Measurements from ENCODE around the gene CFI. TPM values are rescaled to one million over a fixed set of nuclear protein-coding genes. Genes with fewer than 3 reads are reported as not detected.

Gene CFI
- total RNA-seq, 1 donor = 17.3 TPM

DNA sequence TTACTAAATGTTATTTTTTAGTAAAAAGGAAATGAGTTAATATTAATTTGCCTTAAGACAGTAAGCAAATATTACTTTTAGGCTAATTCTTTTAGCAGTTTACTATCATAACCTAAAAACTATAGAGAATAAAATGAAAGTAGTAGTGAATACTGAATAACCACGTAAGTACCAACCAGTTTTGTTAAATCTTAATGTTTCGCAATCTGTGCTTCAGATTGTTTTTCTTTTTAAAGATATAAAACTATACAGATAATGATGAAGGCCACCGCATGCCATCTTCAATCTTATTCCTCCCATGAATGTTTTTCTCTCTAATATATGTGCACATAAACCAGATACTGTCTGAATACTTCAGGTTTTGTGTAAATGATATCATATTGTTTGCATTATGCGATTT, 32.0 kb upstream of the CFI start:
- H3K4me3 ChIP-seq (ENCODE audit: low read depth, low read length) = no peak overlapping the region
- TF ChIP-seq, protein P1, sequence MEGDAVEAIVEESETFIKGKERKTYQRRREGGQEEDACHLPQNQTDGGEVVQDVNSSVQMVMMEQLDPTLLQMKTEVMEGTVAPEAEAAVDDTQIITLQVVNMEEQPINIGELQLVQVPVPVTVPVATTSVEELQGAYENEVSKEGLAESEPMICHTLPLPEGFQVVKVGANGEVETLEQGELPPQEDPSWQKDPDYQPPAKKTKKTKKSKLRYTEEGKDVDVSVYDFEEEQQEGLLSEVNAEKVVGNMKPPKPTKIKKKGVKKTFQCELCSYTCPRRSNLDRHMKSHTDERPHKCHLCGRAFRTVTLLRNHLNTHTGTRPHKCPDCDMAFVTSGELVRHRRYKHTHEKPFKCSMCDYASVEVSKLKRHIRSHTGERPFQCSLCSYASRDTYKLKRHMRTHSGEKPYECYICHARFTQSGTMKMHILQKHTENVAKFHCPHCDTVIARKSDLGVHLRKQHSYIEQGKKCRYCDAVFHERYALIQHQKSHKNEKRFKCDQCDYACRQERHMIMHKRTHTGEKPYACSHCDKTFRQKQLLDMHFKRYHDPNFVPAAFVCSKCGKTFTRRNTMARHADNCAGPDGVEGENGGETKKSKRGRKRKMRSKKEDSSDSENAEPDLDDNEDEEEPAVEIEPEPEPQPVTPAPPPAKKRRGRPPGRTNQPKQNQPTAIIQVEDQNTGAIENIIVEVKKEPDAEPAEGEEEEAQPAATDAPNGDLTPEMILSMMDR (IDR thresholded peaks at IDR 0.05; ENCODE audit: insufficient read depth, low read depth, low read length) = no peak
- DNase-seq (ENCODE audit: low read depth) = no peak

DNA sequence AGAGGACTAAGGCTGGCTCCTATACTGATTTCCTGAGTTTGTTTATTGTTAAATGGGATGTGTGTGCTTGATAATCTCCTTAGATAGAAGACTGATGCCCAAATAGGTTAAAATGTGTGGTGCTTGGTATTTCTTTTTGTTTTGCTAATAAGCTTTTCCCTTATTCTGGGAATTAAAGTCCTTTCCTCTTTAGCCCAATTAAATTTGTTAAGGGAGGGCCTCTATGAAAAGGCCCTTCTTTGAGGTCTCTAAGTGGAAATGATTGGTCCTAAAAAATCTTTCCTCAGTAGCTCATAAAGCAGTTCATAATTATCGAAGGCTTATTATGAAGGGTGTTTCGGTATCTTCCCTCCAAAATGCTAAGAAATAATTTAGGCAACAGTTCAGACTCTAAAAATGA, 25.9 kb upstream of the CFI start, which contains the start of gene RRH:
Gene RRH (plus strand): TSS at position 301 of the 400 bp plus-strand sequence. CDS start 56 bp downstream, at position 357.
- no peak for DNase-seq (ENCODE audit: low read depth)
- TF ChIP-seq, protein P1 (IDR thresholded peaks at IDR 0.05; ENCODE audit: insufficient read depth, low read depth, low read length) = no peak
- no peak within 1 kb of the TSS for H3K4me3 ChIP-seq (ENCODE audit: low read depth, low read length)

DNA sequence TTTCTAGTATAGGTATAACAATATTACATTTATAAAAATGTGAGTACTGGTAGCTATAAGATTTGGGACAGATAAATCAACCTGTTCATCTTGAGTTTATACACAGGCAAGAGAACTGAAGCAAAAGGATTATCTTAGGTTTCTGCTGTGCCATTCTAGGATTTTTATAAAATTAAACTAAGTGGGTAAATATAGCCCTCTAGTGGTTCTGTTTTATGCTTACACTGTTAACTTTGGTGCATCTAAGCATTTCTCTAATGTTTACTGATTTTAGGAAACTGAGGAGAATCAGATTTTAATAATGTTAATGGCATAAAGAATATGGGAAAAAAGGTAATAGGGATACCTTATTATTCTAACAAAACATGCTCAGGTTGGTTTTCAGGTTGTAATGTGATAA, 24.9 kb upstream of the CFI start:
- H3K4me3 ChIP-seq (ENCODE audit: low read depth, low read length) = no peak overlapping the region
- peak; percentile 34 for DNase-seq (ENCODE audit: low read depth)
- TF ChIP-seq, protein P1 (IDR thresholded peaks at IDR 0.05; ENCODE audit: insufficient read depth, low read depth, low read length) = peak; percentile 54

DNA sequence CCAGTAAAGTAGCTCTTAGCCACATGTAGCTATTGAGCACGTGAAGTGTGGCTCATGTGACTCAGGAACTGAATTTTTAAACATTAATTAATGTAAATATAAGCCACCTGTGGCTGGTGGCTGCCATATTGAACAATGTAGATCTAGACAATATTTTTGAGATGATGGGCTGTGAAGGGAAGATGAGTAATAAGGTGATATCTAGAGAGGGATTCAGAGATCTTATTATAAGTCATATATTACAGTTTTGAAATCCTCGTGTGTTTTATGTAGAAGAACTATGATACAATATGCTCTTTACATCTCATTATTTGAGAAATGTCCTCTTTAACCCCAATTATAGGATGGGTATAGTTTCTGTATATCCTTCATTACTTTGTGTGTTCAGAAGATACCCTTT, 19.4 kb upstream of the CFI start:
- no peak for DNase-seq (ENCODE audit: low read depth)
- TF ChIP-seq, protein P1 (IDR thresholded peaks at IDR 0.05; ENCODE audit: insufficient read depth, low read depth, low read length) = no peak
- no peak overlapping the region for H3K4me3 ChIP-seq (ENCODE audit: low read depth, low read length)

DNA sequence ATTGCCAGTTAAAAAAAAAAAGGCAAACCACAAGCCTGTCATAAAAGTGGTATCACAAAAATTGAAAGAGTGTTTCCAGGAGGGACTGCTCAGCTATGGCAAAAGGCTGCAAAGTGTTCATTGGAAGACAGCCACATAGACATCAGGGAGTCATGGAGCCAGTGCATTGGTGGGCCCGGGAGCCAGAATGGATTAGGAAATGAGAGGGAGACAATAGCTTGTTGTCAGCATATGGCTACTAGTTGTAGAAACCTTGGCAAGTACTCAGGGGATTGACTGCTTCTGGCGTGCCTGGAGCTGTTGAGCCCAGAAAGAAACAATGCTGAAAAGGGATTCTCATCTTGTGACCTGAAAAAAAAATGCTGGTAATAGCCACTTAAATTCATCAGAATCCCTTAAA, 18.8 kb upstream of the CFI start:
- H3K4me3 ChIP-seq (ENCODE audit: low read depth, low read length) = no peak overlapping the region
- DNase-seq (ENCODE audit: low read depth) = no peak
- TF ChIP-seq, protein P1 (IDR thresholded peaks at IDR 0.05; ENCODE audit: insufficient read depth, low read depth, low read length) = no peak

GRCh38 chr4:109818268-109818667, 16.5 kb upstream of the CFI start:
- TF ChIP-seq, protein P1 (IDR thresholded peaks at IDR 0.05; ENCODE audit: insufficient read depth, low read depth, low read length) = no peak
- DNase-seq (ENCODE audit: low read depth) = no peak
- H3K4me3 ChIP-seq (ENCODE audit: low read depth, low read length) = no peak overlapping the region

GRCh38 chr4:109816894-109817293, 15.1 kb upstream of the CFI start:
- peak overlapping the region; percentile 93 for H3K4me3 ChIP-seq (ENCODE audit: low read depth, low read length)
- no peak for DNase-seq (ENCODE audit: low read depth)

More at GRCh38 chr4:109816894-109817293, 15.1 kb upstream of the CFI start:
- TF ChIP-seq, protein P1 (IDR thresholded peaks at IDR 0.05; ENCODE audit: insufficient read depth, low read depth, low read length) = no peak

Data from fibroblast of villous mesenchyme (primary cell).